RPMI8226 (cell line): ENCODE results near the gene PRKG1.
"Not testable (repeated sequence)": the region's sequence is repeated elsewhere in the genome, so short reads cannot be mapped to it uniquely, and the experiment has no call there.

Experiments used
- DNase-seq: peaks from one replicate; pipeline ENCODE4 v3.0.0-alpha.2; 2015

The PRKG1 gene

DNA sequence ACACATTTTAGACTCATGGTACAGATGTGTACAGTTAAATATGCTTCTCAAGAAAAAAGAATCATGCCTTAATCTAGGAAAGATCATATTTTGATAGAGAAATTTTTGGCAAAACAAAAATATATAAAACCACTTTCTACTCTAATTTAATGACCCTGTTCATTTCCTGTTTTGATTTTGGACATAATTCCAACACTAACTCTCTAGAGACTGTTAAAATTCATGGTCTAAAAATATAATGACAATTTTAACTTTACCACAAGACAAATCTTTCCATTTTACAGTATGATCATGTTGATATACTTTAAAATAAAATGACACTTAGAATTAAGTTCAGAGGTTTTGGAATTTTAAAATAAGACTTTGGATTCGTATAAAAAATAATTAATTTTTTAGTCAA is 45.2 kb downstream of the PRKG1 start:
- DNase-seq: no peak

DNA sequence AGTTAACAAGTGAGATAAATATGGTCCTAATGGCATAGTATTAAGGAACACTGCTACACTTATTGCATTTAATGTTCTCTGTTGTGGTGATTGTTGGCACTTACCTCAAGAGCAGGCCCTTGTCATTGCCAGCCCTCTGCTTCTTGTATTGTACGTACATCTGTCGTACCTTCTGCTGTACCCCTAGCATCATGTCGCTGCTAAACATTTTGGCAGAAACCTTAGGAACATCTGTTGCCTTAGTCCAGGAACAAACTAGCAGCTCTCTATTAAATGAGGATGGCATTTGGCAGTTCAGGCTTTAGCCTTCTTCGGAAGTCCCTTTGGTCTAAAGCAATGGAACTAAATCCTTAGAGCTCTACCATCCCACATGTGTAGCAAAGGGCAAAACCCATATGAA is 47.6 kb downstream of the PRKG1 start:
- no peak for DNase-seq

DNA sequence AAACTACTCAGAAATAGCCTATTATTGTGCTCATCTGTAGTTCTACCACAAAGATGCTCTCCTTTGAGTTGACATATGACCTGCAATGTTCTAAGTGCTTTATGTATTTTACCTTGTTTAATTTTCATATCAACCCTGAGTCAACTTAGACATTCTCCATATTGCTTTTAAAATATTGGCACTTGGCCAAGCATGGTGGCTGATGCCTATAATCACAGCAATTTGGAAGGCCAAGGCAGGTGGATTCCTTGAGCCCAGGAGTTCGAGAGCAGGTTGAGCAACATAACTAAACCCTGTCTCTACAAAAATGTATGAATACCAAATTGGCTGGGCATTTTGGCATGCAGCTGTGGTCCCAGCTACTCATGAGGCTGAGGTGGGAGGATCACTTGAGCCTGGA is 50.6 kb downstream of the PRKG1 start:
- DNase-seq: no peak

DNA sequence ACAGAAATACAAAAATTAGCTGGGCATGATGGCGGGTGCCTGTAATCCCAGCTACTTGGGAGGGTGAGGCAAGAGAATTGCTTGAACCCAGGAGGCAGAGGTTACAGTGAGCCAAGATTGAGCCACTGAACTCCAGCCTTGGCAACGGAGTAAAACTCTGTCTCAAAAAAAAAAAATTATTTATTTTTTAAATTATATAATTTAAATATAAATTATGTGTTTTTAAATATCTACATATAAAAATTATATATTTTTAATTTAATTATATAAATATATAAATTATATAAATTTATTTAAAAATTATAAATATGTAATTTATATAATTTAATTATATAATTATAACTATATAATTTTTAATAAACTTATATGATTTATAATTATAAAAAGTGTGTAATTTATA is 51.2 kb downstream of the PRKG1 start:
- DNase-seq: no peak

DNA sequence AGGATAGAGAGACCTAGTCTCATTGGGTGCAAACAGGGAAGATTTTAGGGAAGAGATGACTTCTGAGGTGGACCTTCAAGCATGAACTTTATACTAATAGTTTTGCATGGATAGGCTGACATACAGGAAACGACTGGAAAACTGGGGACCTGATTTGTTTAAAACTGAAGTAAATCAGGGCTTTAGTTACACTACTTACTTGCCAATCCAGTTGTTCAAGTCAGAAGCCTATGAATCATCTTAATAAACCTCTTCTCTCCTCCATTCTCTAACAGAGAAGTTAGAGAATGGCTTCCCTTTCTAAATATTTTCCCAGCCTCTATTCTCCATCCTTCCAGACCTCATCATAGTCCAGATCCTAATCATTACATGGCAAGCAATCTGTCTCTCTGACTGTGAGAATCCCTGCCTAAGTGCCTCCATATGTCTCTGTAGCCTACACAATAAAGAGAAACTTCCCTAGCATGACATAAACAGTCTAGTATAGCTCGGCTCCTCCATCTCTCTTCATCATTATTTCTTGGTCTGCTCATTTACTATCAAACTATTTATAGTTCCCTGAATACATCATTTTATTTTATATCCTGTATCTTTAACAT is 55.8 kb downstream of the PRKG1 start:
- no peak for DNase-seq

DNA sequence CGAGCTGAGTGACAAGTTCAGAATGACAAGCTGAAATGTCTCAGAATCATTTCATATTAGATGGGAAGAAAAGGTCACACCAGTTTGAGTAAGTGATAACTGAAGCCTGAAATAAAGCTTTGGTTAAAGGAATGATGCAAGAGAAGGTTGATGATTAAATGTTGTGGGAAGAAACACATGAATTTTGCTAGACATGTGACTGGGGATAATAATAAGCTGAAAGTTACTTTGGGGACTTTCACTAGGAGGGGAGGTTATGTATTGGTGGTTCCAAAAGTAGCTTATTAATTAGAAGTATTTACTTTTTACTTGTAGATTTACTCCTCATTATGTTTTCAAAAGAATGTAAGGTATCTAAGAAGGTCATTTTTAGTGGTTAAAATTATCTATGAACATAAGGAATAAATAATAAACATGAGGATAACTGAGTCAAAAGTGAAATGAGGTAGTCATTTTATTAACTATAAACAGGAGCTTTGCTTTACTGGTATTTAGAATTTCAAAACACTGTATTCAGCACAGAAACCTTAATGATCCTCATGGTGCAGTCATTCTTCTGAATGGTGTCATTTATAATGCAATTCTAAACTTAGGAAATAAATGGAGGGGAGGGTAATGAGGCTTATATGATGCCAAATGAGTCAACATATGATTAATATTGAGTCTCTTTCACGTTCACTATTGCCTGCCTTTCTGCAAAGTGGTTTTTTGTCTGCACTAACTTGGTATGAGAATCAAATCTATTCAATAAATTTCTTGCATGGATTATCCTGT is 63.7 kb downstream of the PRKG1 start:
- no peak for DNase-seq

DNA sequence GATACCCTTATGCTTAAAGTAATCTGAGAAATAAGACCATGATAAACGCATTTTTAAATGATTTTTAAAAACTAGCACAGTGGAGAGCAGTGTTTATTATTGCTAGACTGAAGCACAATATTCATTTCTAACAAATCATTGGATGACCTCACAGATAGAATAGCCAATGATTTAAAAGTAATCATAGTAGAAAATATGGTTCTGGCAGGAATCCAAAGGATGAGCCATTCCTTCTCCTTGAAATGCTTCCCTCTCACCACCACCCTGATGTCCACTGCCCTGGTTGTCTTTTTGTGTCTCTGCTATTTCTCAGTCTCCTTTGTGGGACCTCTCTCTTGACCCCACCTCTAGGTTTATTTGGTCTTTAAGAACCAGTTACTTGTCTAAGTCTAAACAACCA is 64.9 kb downstream of the PRKG1 start:
- no peak for DNase-seq

DNA sequence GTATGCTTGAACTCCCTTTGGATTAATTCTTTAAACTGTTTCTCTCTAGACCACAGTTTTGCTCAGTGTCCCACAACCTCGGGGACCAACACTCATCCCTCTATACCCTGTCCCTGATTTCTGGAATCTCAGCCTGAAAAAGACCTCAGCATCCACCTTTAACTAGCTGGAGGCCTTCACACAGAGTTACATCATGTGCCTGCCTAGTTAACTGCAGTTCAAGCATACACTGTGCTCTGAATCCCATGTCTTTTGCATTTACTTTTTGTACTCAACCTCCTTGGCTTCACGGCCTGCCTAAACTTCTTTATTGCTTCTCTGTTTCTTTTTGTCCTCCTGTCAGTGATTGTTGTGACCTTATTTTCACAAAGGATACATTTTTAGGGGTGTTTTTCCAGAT is 66.7 kb downstream of the PRKG1 start:
- DNase-seq: no peak

DNA sequence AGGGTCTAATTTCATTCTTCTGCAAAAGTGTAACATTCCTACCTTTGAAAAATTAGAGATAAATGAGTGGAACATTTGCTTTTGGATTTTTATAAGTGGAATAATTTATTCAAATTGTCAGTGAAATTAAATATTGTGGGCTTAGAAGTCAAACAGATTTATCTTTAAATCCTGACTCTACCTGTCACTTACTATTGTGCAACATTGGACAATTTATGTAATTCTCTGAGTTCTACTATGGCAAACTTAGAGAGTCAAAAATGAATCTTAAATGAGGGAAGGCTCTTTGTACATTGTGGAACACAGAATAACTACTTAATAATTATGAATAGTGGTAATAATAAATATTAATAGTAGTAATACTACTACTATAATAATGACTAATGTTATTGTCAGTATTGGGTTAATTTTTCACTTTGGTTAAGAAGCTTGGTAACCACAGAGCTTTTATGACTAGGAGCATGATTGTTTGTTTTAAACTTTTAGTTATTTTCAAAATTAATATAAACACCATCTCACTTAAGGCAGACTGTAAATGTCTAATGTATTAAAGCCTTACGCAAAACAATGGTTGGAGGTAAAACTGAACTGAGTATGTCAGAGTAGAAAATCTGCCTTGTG is 70.0 kb downstream of the PRKG1 start:
- no peak for DNase-seq

DNA sequence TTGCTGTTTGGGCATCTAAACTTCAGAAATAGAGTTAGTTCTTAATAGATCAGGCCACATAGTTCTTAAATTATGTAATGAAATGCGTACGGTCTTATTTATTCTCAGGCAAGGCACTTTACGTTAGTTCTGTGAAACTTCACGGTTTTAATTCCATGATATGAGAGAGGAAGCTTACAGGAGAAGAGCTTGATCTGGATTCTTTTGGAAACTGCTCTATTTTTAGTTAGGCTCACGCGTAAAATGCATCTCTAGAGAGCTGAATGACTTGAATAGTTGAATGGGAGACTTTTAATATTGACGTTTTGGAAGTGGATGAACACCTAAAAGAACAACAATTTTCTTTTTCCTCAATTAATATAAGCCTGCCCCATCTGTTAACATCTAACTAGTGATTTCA is 71.1 kb downstream of the PRKG1 start:
- no peak for DNase-seq

DNA sequence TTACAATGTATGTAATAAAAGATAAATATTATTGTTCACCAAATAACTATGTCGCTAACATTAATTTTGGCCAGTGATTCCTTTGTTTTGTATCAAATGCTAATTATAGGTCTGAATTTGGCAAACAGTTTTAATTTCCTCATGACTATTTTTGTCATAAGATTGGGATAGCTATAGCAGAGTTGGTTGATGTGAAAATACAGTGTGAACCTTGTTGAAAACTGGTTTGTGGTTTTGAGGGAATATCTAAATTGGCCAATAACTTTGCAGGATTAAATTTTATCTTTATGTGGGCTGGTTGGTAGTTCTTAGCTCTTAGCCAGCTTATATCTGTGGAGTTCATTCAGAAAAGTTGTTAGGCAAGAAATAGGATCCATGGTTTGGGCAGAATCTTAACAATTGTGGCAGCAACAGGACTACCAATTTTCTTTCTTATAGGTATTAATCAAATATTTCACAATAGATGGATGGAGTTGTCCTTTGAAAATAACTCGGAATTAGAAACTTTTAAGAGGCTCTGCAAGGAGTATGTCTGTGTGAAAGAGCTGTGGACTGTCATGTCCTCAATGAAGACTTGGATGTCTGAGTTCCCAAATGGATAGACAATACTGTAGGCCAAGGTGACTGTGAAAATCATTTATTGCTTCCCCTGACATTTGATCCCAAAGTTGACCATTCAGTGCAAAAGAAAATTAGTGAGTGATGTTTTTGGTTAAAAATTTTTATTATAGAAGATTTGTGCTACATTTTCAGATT is 73.5 kb downstream of the PRKG1 start:
- no peak for DNase-seq

DNA sequence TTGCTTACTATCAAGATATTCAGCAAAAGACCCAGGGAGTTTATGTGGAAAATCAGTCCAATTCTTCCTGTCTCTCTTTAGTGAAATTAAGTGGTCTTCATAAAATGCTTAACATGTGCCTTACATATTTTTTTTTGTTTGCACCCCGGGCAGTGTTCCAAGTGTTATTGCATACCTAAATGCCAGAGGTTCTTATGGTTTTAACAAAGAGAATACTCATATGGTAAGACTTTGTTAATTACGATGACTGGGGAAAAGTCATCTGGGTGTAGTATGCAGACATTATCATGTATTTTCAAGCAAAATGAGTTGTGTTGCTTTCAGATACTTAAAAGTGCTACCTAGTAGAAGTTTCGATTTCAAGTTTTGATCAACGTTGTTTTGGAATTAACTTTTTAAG is 82.6 kb downstream of the PRKG1 start:
- DNase-seq: no peak

DNA sequence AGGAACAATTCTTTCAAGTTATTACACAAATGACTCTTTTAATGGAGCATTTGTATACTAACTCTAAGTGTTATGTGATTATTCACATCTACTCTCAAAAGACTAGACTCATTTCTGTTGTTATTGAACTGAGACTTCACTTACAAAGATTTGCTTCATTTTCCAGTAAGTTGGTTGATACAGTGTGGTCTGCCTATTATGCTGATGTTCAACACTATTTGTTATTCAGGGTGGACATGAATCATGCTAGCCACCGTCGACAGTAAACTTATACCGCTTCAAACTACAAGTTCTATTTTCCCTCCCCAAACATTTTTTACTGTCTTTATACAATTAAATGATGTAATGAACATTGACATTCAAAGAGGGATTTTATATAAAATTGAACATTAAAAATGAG is 84.5 kb downstream of the PRKG1 start:
- no peak for DNase-seq

DNA sequence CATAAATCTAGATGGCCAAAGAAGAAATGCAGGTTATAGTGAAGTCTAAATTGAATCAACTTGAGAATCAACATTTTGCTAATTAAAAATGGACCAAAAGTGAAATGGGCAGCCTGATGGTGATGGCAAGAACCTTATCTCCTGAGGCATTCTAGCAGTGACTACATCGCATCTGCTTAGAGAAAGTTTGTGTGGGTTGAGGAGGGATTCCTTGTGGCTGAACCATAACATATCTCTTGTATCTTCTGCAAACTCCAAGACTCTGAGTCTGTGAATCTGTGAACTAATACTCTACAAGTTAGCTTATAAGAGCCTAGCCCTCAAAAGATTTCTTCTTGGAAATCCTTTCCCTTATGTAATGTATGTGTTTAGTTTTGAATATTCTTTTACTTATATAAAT is 85.6 kb downstream of the PRKG1 start:
- no peak for DNase-seq

DNA sequence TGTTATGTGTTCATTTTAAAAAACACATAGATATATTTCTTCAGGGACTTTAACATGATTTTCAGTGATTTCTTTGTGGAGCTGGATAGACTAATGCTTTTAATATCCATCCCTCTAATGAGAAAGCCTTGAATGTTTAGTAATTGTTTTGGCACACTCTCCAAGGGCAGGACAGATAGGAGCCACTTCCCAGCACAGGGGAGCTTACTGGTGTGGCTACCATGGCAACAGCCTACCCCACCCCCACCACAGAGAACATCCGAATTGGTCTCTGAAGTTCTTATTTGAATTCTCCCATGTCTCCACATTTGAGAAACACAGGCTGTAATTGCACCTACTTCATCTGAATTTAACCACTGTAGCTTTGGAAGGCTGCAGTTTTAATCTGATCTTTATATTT is 87.7 kb downstream of the PRKG1 start:
- DNase-seq: no peak

DNA sequence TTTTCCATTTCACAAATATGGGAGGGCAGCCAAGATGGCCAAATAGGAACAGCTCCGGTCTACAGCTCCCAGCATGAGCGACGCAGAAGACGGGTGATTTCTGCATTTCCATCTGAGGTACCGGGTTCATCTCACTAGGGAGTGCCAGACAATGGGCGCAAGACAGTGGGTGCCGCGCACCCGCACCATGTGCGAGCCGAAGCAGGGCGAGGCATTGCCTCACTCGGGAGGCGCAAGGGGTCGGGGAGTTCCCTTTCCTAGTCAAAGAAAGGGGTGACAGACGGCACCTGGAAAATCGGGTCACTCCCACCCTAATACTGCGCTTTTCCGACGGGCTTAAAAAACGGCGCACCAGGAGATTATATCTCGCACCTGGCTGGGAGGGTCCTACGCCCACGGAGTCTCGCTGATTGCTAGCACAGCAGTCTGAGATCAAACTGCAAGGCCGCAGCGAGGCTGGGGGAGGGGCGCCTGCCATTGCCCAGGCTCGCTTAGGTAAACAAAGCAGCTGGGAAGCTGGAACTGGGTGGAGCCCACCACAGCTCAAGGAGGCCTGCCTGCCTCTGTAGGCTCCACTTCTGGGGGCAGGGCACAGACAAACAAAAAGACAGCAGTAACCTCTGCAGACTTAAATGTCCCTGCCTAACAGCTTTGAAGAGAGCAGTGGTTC is 89.2 kb downstream of the PRKG1 start:
- not testable (repeated sequence) for DNase-seq

DNA sequence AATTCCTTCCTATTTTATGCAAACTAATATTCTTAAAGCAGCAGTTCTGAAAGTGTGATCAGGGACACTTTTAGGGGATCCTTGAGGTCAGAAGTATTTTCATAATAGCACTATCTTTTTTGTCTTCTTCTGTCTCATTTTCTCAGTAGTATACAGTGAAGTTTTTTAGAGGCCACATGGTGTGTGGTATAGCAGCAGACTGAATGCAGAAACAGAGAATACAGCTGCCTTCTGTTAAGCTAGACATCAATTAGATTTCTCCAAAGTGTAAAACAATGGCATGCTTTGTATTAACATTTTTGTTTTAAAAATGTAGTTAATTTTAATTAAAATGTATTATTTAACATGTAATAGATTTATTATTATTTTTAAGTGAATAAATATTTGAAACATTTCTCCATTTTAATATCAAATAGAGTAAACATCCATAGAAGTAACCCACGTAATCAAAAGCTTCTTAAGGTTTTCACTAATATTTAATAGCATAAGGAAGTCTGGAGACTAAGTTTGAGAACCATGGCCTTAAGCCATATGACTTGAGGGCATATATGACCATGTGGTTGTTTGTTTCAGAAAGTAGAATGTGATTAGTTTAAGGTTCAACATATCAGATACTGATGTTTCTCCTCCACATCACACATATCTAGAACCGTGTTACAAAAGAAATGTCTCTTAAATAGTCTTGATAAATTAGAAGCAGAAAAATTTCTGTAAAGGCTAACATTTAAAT is 94.0 kb downstream of the PRKG1 start:
- DNase-seq: no peak

DNA sequence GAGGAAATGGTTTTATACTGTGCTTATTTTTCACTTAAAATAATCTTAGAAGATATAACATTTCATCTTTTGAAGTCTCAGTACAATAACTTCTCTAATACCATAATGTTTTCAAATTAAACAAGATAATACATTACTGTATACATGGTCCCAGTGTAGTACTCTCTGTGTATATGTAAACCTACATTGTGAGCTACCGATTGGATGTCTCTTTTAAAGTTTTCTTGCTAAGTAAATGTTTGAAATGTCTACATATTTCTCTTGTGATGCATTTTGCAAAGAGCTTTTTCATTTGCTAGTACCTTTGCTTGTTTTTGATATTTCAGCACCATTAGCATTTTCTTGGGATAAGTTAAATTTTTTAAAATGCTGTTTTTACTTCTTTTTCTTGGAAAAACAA is 94.8 kb downstream of the PRKG1 start:
- DNase-seq: no peak

DNA sequence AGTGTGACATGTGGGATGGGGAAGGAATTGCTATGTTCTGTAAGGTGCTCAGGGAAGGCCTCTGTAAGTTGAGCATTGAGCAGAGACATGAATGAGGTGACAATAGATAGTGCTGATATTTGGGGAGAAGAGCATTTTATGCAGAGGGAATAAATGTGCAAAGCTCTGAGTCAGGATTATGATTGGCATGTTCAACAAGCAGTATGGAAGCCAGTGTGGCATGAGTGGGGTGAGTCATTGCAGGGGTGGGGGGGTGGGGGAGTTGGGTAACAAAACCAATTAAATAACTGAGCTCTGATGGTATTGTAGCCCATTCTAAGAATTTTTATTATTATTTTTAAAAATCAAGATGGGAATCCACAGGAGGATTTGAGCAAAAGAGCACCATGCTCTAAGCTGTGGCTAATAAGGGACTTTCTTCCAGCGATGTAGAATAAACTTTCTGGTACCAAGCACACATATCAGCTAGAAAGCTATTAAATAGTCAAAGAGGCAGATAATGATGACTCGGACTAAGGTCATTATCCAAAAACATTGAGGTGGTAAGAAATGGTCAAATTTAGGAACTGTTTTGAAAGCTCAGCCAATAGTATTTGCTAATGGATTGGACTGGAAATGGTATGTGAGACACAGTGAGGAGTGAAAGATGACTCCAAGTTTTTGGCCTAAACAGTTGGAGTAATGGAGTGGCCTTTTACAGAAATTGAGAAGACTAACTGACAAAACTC is 96.4 kb downstream of the PRKG1 start:
- no peak for DNase-seq

DNA sequence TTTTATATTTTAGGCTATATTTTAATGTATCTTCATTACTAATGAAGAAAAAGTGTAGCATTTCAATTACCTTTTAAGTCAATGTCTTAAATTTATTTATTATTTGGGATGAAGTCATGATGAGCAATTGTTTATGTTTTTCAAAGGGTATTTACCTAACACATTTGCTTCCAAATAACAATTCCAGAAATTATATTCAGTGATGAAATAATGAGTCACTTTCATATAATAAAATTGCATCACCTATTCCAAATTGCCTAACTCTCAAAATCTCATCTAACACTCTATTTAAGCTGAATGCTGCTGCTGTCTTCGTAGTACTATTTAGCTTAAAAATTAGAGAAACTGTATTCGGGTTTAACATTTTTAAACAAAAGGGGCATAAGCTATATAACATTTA is 97.7 kb downstream of the PRKG1 start:
- no peak for DNase-seq

DNA sequence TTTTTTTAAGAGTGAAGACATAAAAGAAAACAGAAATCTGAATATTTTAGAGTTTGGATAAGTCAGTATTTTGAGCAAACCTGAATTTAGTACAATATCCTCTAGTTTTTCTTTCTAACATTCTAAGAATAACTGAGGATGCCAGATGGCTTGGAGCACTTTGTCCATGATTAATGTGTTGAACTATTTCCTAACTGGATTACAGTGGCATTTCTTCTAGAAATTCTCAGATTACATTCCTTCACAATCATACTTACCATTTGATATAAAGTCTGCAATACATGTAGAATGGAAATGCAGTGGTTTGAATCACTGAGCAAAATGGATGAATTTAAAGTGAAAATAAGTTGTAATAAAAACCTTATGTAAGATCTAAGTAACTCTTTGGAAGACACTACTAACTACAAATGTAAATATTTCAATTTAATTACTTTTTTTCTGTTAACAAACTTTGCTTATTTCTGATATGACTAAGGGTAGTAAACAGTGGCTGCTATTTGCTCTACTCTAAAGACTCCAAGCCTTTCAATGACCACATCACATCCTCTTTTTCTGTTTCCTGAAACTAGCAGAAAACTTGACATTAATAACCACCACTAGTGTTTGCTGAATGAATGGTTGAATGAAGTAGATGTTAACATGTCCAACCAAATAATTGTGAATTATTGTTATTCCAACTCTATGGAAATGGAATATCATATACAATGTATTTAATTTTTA is 102.8 kb downstream of the PRKG1 start:
- no peak for DNase-seq
